ENCODE data around the gene MORC4. TPM values are rescaled to one million over a fixed set of nuclear protein-coding genes. Genes with fewer than 3 reads are reported as not detected.
"Not testable (repeated sequence)": the region's sequence is repeated elsewhere in the genome, so short reads cannot be mapped to it uniquely, and the experiment has no call there.

The MORC4 gene
- 42.2 TPM for total RNA-seq

DNA sequence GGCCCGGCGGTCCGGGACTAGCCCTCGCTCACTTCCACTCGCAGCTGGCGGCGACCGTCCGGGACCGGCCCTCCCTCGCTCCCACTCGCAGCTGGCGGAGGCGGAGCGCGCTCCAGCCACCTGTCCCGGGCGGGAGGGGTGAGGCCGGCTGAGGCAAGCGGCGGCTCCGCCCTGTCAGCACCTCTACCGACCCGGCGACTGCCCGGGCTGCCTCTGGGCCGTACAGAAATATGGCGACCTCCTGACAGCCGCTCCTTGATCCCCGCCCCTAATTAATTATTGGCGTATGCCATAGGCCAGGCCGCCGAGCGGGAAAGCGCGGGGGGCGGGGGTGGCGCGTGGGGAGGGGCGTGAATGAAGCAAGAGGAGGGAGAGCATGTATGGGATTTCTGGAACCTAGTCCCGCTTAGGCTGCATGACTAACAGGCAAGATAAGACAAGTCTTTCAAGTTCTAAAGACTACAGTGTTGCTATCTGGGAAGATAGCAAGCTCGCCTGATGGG, at the start of gene MORC4:
TSS of gene MORC4 (minus strand) at position 200 of the 503 bp plus-strand sequence. CDS start 243 bp downstream, outside the sequence.
- peak; percentile 35 for DNase-seq

DNA sequence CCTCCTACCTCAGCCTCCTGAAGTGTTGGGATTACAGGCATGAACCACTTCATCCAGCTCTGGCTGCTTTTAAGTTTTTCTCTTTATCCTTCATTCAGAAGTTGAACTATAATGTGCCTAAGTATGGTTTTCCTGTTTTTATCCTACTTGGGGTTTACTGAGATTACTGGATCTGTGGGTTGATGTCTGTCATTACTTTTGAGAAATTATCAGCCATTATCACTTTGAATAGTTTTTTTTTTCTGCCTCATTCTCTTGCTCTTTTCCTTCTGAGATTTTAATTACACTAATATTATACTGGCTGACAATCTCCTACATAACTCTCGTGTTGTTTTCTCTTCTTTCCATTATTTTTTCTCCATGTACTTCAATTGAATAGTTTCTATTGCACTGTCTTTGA, 47.6 kb upstream of the MORC4 start:
- DNase-seq, result no peak

DNA sequence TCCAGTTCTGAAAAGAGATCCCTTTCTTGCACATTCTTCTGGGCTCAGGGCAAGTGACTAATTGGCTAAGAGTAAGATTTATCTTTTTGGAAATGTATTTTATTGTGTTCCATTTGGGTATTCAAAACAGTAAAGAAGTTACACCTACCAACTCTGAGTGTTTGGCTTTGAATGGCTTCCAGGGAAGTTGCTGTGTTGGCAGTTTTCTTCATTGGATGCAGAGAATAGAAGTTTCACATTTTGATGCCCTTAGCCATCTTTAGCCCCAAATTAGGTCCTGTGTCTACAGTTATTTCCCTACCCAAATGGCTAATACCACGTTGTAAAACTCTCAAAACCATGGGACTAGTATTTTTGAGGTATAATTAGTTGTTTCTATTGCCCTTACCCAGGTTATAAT, 29.7 kb upstream of the MORC4 start:
- no peak for DNase-seq

DNA sequence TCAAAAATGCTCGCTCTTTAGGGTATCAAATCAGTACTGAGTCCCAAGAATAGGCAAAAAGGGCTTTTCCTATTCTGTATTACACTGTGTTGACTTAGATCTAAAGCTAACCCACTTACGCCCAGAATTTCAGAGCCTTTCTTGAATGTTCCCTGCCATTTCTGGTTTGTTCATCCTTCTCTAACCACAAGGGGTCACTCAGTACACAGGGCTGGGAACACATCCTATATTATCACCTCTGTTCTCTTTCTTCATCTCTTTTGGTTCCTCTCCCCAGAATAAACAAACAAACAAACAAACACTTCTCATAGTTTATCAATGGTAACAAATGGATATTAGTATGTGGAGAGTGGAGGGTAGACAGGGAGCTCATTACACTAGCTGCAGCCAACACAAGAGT, 25.5 kb upstream of the MORC4 start:
- peak; percentile 1 for DNase-seq

DNA sequence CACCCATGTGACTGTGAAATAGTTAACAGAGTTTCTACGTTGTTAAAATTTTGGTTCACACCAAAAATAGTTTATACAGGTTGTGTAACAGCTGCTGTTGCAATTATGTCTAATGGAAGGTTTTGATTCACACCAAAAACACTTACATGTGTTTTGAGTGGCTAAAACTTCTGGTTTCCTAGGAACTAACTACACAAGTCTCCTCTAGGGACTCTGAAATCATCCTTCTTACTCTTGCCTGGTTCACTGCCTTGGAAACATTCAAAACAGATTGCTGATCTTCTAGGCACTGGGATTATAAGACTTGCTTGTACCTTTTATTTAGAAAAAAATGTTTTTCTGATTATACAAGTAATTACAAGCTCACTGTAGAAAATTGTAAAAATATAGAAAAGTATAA, 14.9 kb upstream of the MORC4 start:
- DNase-seq, result peak; percentile 51

DNA sequence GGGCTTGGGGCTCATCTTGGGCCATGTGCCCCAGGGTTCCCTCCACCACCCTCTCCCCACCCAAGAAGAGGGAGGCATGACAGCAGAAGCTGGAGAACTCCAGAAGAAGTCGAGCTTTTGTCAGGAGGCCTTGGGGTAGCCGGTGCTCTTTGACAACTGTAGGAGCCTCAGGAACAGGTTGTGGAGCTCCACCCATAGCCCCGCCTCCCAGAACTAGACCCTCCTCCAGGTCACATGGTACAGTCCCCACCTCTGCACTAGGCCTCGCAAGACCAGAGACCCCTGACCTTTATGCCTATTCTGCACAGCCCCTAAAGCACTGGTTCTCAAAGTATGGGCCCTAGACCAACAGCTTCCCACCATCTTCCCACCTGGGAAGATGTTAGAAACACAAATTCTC, 8.0 kb upstream of the MORC4 start:
- DNase-seq, result no peak

DNA sequence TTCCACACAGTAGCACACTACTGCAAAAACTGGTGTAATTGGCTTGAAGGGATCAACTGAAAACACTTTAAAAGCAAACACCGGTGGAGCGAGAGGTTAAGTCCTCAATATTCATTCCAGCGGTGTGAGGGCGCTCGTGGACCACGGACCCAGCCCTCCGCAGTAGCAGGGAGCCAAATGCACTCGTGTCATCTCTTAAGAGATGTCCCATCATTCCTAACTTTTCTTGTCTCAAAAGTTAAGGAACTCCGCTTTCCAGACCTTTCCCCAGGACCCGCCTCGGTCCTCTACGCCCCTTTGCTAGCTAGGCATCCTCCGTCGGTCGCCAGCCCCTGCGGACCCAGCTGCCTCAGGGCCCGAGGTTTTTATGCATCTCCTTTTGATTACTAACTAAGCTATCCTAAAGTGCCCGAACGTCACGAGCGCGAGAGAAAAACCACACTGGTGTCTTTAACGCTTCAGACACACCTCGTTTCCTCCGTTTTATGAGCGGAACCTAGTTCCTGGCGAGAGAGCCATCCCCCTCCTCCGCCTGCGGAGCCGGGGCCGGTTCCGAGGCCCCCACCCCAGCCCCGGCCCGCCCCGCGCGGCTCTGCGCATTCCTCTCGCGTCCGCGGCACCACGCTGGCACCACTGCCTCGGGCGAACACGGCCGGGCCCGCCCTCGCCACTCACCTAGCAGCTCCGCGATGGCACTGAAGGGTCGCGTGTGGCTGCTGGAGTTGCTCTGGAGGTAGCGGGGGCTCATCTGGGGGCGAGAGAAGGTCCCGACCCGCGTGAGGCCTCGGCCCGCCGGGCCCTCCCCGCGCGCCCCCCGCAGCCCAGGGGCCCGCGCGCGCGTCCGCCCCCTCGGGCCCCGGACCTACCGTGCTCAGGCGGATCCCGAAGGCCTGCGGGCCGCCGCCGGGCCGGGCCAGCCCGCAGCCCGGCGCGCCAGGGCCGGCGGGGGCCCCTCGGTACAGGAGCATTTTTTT, 723 bp downstream of the MORC4 start:
- peak; percentile 28 for DNase-seq

DNA sequence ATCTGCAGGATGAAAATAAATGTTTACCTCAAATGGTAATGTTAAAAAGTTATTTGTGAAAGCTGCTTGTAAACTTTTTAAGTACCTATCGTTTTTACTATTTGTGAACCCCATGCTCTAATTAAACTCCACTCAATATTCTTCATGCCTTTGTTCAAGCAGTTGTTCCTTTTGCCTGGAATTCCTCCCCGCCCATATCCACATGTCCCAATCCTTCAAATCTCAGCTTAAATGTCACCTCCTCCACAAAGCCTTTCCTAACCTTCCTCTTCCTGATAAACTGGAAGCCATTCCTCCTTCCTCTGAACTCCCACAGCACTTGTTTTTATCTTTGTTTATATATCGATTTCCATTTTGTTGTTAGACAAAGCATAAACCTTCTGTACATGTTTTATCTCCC, 2.4 kb downstream of the MORC4 start:
- no peak for DNase-seq

DNA sequence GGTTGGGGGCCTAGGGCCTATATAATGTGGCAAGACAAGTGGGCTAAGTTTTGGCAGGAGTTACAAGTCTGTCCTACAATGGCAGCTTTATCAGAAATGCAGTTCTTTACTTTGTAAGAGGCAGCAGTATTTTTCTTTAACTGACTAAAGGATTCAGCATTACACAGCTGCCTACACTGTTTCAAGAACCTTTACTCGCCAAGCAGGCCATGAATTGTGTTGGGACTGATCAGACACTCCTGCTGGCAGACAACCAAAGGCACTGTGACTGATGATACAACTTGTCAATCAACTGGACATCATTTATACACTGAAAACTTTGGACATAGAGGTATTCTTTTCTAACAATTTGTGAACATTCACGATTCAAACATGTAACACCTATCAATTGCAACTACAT, 4.3 kb downstream of the MORC4 start:
- DNase-seq, result no peak

DNA sequence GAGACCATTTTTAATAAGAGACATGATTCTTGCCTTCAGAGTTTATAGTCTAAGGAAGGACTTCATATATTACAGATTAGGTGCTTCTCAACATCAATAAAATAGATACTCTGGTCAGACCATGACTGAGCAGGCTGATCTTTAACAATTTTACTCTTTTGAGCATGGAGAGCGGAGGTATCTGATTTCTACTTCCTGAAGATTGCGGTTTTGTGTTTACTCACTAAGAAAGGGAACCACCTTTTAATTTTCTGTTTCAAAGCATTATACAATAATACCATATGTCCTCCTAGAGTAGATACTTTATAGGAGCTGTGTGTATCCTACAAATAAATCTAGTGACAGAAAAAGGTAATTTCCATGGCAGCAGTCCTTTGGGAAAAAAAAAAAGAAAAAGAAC, 12.5 kb downstream of the MORC4 start:
- DNase-seq, result no peak

DNA sequence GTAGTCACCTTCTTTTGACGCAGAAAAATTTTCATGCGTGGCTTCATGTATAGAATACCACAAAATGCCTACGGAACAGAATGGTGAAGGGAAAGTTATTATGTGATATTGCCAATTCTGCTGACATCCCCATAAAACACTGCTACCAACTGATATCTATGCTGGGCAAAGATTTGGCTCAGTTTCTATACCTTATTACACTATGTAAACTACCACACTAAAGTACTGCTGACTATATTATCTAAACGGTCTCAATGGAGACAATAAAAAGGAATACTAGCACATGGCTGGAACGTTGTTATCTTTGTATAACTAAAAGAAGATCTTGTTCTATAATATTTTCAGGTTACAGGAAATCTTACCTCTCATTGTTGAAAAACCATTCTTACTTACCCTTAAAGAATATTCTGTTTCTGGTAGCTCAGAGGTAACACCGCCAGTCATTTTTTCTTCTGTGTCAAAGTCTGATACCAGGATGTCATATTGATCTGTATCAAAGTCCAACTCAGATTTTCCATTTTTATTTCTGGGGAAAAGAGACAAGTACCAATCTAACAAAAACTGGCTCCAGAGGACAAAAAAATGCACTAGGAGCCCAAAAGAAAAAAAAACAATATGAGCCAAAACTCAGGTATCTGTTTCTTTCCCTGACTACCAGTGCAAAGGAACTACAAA, 18.9 kb downstream of the MORC4 start:
- no peak for DNase-seq

DNA sequence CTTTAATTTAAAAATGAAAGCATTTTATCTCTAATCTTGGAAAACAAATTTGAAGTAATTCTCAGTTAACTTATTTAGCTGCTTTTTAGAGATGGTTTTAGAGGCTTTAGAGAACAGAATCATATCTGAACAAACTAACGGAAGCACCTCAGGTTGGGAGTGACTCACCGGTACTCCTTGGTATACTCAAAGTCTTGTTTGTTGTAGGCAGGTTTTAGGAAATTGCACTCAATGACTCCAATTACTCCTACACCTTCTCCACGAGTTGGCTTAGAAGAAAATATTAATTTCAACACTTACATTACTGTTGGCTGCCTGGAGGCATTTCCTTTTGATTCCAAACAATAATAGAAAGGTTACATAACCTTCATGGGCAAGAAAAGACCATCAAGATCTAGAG, 23.6 kb downstream of the MORC4 start:
- DNase-seq, result no peak

DNA sequence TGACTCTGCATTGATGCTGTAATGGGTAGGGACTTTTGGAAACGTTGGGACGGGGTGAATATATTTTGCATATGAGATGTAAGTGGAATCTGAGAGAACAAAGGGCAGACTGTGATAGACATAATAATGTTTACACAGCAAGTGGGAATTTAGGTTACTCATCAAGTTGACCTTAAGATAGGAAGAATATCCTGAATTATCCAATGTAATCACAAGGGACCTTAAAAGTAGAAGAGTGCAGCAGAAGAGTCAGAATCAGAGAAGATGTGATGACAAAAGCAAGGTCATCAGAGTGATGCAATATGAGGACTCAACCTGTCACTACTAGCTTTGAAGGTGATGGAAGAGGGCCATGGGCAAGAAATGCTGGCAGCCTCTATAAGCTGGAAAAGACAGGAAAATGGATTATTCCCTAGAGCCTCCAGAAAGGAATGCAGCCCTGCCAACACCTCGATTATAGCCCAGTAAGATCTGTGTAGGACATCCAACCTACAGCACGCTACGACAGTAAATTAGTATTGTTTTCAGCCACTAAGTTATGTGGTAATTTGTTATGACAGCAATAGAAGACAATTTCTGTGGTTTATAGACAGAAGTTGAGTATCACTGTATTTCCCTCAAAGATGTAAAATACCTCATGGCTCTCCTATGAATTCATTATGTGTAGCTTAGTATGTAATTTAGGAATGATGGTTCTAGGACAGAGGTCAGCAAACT, 26.4 kb downstream of the MORC4 start:
- no peak for DNase-seq

DNA sequence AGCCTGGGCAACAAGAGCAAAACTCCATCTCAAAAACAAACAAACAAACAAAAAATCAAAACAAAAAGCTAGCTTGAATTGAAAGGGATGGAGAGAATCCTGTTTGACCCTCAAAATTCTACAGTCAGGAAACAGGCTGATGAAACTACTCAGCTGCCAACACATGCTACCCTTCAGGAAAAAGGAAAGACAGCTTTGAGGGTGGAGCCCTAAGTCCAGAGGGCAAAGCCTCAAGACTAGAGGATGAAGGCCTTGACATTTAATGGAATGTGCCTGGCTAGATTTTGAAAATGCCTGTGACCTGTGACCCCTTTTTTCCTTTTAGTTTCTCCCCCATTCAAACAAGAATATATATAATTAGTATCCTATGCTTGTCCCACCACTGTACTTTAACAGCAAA, 27.1 kb downstream of the MORC4 start:
- no peak for DNase-seq

DNA sequence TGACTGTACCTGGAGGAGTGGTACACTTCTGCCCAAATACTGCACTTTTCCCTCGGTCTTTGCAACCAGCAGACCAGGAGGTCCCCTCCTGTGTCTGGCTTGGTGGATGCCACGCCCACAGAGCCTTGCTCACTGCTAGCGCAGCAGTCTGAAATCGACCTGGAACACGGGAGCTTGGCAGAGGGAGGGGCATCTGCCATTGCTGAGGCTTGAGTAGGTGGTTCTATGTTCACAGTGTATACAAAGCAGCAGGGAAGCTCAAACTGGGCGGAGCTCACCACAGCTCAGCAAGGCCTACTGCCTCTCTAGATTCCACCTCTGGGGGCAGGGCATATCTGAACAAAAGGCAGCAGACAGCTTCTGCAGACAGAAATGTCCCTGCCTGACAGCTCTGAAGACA, 33.5 kb downstream of the MORC4 start:
- DNase-seq, result not testable (repeated sequence)

DNA sequence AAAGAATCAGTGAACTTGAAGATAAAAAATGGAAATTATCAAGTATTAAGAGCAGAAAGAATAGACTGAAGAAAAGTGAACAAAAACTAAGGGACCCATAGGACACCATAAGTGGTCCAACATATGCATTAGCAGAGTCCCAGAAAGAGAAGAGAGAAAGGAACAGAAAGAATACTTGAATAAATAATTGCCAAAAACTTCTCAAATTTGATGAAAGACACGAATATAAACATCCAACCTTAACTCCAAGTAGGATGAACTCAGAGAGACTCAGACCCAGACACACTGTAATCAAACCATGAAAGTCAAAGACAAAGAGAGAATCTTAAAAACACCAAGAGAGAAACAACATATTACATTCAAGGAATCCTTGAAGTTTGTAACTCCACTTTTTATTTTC, 35.7 kb downstream of the MORC4 start:
- no peak for DNase-seq

DNA sequence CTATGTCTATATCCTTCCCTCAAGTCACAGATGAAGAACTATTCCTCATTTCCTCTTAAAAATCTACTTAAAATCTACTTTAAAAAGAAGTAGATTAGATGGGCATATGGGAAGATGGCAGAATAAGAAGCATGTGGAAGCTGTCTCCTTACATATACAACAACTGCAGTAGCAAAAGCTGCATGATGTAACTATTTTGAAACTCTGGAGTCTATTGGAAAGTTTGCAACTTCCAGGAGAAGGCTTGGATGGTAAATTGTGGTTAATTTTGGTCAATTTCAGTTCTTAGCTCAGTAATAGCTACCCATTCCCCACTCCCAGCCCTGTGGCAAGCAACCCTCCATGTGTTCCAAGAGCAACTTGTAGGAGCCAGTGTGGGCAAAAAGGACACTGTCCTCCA, 36.9 kb downstream of the MORC4 start:
- DNase-seq, result no peak

DNA sequence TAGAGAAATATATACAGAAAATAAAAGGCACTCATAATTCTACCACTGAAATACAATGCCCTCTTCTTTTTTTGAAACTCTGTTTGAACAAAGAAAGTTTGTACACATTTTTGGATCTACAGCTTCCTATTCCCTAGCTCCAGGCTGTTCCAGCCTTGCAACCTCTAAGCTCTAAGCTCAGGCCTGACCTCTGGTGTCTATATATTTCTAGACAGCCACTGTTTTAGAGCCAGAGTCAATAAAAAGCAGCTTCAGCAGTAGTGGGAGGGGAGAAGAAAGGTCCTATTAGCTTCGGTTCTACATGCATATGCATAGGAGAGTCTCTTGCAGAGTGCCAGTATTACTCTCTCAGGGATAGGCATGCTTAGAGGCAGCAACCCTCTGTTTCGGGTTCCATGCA, 40.1 kb downstream of the MORC4 start:
- DNase-seq, result no peak

DNA sequence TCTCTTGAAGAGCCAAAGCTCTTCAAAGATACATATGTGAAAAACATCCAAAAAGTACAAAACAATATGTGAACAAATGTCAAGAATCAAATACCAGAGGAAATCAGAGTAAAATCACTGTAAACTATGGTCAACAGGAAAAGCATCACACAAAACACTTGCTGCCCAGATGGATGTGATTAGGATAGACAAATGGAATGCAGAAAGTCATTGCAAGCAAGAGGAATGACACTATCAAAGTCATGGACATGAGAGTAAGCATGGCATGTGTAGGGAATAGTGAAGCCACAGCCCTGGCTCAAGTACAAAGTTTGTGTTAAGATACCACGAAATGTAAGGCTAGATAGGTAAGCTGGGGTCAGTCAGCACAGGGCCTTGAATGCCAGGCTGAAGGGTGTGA, 42.2 kb downstream of the MORC4 start:
- DNase-seq, result no peak

DNA sequence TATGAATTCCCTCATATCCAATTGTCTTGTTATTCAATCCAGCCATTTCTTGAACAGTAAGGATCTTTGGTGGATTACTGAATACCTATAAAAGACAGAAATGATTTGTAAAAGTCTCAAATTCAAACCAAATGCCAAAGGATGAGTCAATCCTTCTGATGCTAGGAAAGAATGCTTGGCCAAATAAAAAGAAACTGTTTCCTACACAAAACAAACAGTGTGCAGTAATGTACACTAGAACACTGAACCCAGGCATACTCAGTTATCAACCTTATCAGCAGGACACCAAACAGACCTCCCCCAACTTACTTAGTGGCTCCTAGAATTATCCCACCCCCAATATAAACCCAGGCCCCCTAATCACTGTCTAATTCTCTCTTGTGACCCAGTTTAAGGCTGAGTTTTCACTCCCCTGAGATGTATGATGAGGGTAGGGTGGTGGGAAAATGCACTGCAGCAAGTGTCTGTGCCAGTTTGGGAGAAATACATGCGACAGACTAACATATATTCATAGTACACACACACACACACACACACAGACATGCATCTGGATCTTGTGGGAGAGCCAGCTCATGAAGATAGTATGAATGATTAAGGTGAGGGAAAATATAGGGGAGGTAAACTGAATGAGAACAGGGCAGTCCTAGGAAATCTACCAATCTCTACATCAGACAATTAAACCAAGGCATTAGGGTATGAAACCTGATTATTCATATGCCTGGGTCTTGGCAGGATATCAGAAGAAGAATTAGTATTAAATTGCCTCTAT, 44.8 kb downstream of the MORC4 start:
- DNase-seq, result no peak

DNA sequence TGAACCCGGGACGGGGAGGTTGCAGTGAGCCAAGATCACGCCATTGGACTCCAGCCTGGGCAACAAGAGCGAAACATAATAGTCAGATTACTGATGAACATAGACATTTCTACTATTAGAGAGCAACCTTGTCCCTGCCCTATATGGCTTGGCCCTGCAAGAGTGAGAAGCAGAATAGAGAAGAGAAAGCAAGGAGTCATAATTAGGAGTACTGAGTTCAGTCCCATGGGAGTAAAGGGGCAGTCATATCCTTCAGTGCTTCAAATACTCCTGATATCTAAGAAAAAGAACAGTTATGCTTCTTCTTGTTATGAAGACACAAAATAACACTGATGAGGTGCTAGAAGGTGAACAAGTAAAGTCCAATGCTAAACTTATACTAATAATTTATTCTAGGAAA, 46.0 kb downstream of the MORC4 start:
- no peak for DNase-seq

DNA sequence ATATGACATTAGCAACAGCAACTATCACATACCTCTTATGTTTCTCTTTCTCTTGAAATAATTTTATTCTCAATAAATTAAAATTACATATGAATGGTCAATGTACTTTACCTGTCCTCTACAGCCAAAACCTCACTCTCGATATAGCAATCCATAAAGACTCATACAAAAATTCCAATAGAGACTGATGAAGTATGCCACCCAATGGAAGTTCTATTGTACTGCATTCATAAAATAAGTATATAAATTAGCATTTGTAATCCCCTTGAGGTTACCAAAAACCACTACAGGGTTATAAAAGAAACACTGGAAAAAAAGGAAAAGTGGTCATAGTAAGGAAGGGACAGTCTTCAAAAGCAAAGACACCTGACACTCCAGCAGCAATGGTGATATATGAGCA, 47.0 kb downstream of the MORC4 start:
- DNase-seq, result no peak

All from skin of body (tissue), 2 donors.